Astrocyte of the spinal cord (primary cell): Measurements from ENCODE around the gene CAMTA1.
"Not testable (repeated sequence)": the region's sequence is repeated elsewhere in the genome, so short reads cannot be mapped to it uniquely, and the experiment has no call there.

Experiments used
- DNase-seq: peaks from one replicate; pipeline ENCODE4 v3.0.0; 2011; ENCODE audit warnings: low read depth, low spot score
- H3K4me3 ChIP-seq: 2 replicates; pipeline ENCODE4 v1.5.1; 2011; ENCODE audit warnings: low read depth, mild to moderate bottlenecking, low read length, moderate library complexity
- CTCF ChIP-seq: IDR thresholded peaks from 2 replicates; pipeline ENCODE4 v1.5.1; 2012; ENCODE audit warnings: low read depth, mild to moderate bottlenecking, low read length, inconsistent platforms
- in situ Hi-C: cut with HindIII; loops from 2 replicates; pipeline ENCODE4 v1.10.0; 2017; ENCODE audit warnings: low sequenced_read_pairs

The CAMTA1 gene

GRCh38 chr1:7684132-7684531, 898.9 kb downstream of the CAMTA1 start:
- DNase-seq, result no peak
- no peak for TF ChIP-seq CTCF
- in situ Hi-C loops, result no loop called here
- H3K4me3 ChIP-seq, result no peak overlapping the region

DNA sequence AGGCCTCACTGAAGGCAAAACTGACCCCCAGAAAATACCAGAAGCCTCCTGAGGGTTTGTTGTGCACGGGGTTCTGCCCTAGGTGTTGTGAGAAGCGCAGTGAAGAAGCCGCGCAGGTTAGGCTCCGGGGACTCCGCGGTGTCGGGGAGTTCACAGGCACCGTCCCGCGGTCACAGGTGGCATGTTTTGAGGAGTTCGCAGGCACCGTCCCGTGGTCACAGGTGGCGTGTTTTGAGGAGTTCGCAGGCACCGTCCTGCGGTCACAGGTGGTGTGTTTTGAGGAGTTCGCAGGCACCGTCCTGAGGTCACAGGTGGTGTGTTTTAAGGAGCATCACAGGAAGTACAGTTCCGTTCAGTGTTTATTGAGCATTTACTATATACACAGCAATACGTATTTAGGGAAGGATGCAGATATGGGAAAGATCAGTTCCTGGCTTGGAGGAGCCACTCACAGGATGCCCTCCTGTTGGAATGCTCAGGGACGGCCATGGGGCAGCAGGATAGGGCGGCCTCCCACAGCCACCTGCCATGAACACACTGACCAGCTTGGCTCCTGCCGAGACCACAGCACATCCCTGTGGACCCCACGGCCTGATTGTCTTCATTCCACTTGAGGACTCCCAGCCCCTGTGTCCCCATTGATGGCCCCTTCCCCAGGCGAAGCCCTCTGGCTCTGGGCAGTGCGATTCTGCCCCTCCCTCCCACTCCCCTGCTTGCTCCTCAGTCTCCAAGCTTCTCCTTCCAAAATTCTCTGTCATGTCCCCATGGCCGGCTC, 899.8 kb downstream of the CAMTA1 start:
- TF ChIP-seq CTCF, result no peak
- no peak overlapping the region for H3K4me3 ChIP-seq
- DNase-seq, result no peak
- in situ Hi-C loops, result no loop called here

GRCh38 chr1:7686301-7686850, 901.1 kb downstream of the CAMTA1 start:
- DNase-seq, result no peak
- no peak for TF ChIP-seq CTCF
- H3K4me3 ChIP-seq, result no peak overlapping the region
- in situ Hi-C loops, result no loop called here

GRCh38 chr1:7687411-7687810, 902.2 kb downstream of the CAMTA1 start:
- no peak overlapping the region for H3K4me3 ChIP-seq
- in situ Hi-C loops, result no loop called here
- DNase-seq, result no peak
- TF ChIP-seq CTCF, result no peak

- no peak for DNase-seq
- no peak for TF ChIP-seq CTCF
- in situ Hi-C loops, result no loop called here
- no peak overlapping the region for H3K4me3 ChIP-seq
Measured at GRCh38 chr1:7688659-7689058, 903.4 kb downstream of the CAMTA1 start.

- H3K4me3 ChIP-seq, in situ Hi-C loops, DNase-seq: not testable (repeated sequence)
Measured at GRCh38 chr1:7689307-7689706, 904.1 kb downstream of the CAMTA1 start.

DNA sequence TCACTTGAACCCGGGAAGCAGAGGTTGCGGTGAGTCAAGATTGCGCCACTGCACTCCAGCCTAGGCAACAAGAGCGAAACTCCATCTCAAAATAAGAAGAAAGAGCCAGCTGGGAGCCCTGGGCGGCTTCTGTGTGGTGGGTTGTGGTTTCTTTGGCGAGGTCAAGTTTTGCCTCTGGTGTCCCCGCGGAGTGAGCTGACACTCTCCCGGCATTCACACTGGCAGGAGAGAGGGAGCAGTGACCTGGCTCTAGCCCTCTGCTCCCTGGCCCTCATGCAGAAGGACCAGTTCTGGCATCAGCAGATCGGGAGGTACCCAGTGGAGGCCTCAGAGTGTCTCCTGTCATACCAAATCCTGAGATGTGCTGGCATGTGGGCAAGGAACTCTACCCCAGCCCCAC, 904.8 kb downstream of the CAMTA1 start:
- no peak for DNase-seq
- in situ Hi-C loops, result no loop called here
- TF ChIP-seq CTCF, result no peak
- no peak overlapping the region for H3K4me3 ChIP-seq
